DMS53 treated with DMSO at 0.1 percent for 48 hours (cell line): Measurements from ENCODE around the gene KDM7A.
A peak's percentile ranks its signal among the peaks of the same experiment; 100 is the strongest.

Experiments
- DNase-seq: peaks from one replicate; lab custom pipeline; 2025; ENCODE audit not compliant: unreplicated experiment; lab: John Stamatoyannopoulos, UW

KDM7A gene

DNA sequence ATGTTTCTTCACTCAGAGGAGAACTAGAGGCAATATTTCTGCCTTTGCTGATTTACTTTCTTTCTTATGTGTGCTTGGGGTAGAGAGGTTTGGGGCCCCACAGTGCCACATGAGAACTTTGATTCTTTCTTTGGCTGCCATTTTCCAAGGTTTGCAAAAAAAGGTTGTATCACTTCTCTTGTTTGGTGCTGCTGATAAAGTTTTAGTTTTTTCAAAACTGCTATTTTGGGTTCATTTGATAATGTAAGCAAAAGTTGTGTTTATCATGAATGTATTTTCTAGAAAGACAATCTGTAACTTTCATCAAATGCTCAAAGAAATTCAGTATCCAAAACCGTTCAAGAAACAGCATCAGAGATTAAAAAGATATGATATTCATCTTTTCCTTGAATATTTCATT lies 83.4 kb downstream of the KDM7A start:
- no peak for DNase-seq

DNA sequence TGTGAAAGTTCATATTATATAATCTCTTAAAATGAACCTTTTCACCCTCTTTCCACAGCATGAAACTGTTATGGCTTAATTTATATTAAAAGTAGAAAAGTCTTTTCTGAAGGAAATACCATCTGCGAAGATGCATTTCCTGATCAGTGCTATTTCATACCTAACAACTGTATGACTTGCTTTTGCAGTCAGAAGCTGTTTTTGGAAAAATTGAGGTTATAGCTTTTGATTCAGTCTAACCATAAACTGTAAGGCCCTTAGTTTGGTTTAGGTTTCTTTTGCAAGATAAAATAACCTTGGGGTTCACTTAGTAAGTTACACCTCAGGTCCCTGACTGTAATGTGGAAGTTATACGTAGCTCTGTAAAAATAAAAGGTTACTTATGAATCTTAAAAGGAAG lies 91.3 kb downstream of the KDM7A start:
- no peak for DNase-seq

DNA sequence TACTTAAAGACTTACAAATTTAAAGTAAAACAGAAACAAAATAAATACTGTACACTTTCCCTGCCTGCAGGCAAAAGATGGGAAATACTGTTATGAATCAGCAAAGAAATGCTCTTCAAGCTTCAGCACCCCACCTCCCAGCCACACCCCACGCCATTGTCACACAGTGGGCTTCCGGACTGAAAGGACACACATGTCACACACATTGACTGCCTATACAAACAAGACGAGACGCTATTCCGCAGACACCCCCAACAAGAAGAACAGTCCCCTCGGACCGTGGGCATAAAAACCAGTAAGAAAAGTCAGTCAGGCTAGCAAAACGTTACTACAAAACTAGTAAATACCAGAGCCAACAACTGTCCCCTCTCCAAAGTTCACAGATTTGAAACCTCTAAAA lies 91.8 kb downstream of the KDM7A start:
- no peak for DNase-seq

DNA sequence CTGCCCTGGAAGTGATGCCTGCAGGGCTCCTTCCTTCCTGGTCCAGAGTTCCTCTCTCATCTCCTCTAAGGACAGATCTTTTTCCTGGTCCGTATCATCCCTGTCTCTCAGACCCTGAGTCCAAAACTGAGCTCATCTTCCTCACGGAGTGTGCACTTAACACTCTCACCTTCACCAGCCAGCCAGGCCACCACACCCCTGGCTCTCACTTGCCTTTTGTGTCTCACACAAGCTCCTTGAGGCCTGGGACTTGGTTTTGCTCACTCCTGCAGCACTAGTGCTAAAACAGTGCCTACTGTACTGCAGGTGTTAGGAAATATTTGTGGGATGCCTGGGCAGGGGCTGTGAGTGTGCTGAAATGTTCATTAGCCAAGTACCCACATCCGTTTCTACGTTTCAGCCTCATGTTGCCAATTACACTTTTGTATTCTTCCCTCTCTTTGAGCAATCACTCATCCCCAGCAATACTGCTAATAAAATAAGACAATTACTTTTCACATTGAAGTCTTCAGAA lies 92.6 kb downstream of the KDM7A start:
- no peak for DNase-seq

DNA sequence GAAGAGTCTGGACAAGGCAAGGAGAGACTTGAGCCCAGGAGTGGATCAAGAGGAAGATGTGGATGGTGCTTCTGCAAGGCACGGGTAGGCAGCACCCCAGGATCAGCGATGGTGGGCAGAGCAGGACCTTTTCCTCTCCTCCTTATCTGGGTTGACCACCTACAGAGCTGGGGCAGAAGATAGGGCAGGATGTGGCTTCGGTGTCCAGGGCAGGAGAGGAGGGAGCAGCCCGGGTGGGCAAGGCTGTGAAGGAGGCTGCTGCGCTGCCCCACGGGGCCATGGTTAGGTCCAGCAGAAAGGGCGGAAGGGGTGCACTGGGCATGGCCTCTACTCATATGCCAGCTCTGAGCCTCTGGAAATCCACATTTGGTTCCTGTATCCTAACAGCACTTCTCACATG lies 94.0 kb downstream of the KDM7A start:
- no peak for DNase-seq

DNA sequence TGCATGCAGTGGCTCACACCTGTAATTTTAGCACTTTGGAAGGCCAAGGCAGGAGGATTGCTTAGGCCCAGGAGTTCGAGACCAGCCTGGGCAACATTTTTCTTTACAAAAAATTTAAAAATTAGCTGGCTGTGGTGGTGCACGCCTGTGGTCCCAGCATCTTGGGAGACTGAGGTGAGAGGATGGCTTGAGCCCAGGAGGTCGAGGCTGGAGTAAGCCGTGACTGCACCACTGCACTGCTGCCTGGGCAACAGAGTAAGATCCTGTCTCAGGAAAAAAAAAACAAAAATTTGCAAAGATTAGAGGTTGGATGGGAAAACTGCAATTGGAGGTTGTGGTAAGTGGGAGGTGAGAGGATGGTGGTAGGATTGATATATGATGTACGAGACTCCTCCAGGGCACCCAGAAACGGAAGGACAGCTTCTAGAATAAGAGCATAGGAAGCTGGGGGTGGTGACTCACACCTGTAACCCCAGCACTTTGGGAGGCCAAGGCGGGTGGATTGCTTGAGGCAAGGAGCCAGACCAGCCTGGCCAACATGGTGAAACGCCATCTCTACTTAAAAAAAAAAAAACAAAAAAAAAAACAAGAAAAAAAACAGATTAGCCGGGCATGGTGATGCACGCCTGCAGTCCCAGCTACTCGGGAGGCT lies 94.9 kb downstream of the KDM7A start:
- no peak for DNase-seq

DNA sequence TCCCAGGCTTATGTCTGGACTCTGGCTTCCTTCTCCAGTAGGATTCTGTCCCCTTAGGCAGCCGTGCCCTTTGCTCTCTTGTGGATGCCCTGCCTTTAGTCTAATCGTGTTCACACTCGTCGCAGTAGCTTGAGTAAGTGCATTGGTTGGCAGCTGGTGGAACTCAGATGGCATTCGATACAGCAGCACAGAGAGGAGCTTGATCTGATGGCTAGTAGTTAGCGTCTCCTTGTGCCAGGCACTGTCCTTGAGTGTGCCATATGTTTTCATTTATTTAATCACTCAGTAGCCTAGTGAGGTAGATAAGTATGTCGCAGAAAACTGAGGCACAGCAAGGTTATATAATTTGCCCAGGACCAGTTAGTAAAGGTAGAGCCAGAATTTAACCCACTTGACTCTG lies 95.9 kb downstream of the KDM7A start:
- DNase-seq = no peak

DNA sequence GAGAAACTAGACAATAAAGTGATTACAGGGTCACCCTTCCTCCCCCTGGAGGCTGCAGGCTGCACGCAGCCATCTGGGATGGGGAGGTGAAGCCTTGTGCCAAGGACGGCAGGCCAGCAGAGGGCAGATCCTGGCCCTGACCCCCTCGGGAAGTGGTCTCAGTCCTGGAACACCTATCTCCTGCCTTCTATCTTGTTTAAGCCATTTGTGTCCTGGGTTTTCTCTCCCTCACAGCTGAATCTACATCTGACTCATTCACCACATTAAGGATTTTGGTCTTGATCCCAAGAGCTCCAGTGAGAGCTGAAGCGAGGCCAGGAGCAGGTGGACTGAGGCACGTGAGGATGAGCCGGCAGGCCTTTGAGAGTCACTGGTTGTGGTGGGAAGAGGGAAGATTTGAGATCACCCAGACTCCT lies 97.7 kb downstream of the KDM7A start:
- DNase-seq = no peak

DNA sequence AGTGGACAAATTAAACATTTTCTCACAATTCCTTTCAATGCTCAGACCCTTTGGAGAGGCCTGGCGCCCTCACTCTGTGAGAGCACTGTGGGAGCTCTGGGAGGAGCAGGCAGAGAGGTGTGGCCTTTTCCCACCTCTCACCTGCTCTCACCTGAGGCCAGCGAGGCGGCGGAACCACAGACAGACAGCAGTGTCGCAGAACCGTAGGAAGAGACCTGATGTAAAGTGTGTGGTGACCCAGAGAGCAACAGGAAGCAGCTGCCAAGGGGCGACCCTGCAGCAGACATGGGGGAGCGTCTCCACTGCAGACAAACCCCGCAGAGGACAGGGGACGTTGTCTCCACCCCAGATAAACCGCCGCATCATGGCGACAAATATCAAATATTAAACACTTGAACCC lies 98.4 kb downstream of the KDM7A start:
- peak; percentile 16 for DNase-seq

DNA sequence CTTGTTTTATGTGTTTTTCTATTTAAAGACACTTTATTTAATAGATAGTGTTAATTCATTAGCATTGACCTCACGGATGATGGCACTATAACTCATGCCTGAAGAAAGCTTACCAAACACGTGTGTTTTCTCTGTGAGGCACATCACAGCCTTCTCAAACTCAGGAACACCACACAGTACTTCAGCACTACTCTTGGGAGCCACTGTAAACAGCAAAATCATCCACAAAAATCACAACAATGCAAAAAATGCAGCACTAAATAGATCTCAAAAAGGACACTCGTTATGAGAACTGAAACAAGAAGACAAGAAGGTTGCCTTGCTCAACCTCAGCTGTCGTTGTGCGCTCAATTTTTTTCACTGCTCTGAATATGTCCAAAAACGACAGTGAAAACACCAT lies 102.0 kb downstream of the KDM7A start:
- no peak for DNase-seq

DNA sequence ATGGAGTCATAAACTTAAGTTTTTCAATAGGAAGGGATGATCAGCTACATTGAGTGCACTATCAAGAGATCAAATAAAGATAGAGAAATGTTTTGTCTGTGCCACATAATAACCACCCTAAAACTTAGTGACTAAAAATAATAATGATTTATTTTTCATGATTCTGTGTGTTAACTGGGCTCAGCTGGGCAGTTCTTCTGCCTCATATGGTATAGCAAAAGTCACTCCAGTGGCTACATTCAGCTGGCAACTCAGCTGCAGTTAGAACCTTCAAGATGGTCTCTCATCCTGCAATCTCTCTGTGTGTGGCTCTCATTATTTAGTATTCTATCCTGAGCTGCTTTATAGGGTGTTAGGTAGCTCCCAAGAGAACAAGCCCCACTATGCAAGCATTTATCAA lies 106.2 kb downstream of the KDM7A start:
- DNase-seq = no peak

DNA sequence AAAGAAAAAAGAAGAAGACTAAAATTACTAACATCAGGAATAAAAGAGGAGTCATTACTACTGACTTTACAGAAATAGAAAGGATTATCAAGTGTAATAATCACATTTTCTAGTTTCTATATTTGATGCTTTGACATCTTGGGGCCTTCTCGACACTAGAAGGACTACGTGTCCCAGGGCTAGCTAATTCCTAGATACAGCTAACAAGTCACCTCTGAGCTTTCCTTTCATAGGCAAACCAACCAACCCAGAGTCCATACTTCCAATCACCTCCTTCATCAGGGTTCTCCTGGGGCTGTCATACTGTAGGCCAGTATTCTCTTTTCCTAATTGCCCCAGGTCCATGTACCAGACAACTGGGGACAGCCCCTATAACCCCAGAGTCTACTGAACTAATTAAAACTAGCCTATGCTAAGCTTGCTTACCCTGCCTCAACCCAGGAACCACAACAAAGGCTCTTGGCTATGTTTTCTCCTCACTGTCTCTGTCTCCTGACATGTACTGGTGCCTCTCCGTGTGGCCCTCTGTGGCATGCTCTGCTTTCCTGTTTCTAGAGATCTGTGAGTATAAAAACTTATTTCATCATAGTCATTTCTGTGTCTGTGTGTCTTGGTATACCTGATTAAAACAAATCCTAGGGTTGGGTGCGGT lies 107.4 kb downstream of the KDM7A start:
- no peak for DNase-seq

DNA sequence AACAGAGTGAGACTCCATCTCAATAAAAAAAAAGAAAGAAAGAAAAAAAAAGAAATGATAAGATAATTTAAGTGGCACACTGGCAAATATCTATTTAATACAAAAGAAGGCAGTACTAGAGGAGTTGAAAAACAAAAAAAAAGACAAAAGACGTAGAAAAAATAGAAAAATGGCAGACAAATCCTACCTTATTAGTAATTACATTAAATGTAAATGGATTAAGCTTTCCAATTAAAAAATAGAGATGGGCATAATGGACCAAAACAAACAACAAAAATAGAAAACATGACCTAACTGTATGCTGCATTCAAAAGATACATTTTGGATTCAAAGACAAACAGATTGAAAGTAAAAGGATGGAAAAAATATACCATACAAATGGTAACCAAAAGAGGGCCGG lies 108.8 kb downstream of the KDM7A start:
- DNase-seq = no peak

DNA sequence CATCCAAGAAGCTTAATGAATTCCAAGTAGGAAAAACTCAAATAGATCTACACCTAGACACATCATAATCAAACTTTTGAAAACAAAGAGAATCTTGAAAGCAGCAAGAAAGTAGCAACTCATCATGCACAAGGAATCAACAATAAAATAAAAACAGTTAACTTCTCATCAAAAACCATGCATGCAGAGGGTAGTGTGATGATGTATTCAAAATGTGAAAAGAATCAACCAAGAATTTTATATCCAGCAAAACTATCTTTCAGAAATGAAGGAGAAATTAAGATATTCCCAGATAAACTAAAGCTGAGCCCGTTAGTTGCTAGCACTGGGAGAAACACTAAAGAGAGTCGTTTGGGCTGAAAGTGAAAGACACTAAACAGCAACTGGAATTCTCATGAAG lies 109.7 kb downstream of the KDM7A start:
- no peak for DNase-seq

DNA sequence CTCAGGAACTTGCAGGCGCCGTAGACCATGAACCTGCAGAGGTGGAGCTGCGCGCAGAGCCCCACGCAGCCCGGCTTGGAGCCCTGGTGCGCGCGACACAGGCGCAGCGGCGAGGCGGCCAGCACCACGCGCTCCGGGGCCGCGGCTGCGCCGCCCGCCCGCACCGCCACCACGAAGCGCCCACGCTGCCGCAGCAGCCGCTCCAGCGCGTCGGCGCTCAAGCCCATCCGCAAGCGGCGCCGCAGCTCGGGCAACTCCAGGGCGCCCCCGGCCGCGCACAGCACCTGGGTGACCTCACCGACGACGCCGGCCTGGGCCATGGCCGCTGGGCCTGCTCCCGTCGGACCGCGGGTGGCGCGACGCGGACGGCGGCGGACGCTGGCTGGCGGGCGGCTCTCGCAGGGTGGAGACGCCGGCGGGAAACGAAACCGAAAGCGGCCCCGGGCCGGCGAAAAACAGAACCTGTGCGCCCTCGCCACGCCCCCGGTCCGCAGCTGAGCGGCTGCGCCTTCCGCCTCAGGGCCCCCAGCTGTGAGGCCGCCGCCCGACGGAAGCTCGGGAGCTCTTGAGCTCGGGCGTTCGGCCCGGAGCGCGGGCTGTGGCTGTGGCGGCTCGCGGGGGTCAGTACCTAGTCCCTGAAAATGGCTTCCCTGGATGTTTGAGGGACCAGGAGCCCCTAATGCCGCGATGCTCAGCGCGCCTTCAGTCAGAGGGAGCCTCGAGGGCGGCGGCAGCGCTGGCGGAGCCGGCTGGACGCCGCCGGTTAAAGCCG lies 114.1 kb downstream of the KDM7A start, which contains the start of gene PARP12:
Gene PARP12 (minus strand): TSS at position 424 of the 772 bp plus-strand sequence. CDS start 104 bp downstream, at position 320.
- DNase-seq = peak; percentile 82

DNA sequence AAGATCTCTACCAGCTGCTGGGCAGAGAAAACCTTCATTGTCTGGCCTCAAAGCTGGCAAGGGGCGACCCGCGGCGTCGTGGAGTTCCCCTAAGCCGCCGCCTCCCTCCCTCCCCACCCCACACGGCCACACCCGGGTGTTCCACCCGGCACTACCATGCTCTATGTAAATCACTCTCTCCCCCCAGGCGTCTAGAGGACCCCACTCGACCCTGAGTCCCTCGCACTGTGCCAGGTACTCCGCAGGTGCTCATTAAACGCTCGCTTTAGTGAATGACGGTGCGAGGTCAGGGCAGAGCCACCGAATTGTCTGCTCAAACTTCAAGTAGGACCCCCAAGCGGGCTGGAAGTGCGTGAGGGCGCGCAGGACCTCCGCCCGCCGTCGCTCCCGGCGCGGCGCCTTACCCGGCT lies 114.7 kb downstream of the KDM7A start:
- DNase-seq = no peak

DNA sequence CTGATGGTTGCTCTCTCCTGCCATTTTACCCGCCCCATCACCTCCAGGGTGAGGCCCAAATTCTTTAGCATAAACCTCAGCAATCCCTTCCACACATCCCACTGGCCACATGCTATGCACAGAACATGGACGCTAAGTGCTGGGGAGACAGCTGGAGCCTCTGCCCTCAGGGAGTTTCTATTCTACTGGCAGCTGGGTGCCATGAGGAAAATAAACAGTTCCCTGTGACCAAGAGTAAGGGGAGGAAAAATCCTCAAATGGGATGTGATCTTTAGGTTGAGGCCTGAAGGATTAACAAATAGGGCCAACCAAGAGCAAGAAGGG lies 115.2 kb downstream of the KDM7A start:
- DNase-seq = no peak

DNA sequence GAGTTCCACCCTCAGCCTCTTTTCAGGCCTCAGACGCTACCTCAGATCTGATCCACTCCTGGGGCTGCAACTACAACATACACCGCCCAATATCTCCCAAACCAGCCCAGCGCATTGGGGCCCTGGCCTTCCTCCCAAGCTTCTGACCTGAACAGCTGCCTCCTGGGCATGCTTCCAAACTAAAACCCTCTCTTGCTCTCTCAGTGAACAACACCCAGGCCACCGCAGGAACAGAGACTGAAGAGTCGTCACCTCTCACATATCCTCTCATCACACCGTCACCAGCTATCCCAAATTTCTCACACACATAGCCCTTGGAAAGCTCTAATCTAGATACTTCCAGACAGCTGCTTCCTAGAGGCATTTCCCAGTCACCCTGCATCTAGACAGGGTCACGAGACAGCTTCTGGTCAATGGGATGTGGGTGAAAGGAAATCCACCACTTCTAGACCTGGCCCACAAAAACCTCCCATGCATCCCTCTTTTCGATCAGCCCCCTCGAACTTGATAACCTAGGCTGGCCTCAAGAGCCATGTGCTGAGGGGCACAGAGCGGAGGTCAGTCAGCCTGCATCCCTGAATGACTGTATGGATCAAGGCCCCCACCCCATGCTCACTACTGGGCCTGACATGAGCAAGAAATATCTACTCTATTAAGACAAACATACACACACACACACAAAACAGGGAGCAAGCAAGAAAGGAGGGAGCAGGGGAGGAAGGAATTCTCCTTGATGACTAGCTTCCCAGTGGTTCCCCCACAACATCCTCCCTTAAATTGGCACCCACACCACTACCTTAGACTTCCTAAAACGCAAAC lies 115.8 kb downstream of the KDM7A start:
- DNase-seq = no peak

DNA sequence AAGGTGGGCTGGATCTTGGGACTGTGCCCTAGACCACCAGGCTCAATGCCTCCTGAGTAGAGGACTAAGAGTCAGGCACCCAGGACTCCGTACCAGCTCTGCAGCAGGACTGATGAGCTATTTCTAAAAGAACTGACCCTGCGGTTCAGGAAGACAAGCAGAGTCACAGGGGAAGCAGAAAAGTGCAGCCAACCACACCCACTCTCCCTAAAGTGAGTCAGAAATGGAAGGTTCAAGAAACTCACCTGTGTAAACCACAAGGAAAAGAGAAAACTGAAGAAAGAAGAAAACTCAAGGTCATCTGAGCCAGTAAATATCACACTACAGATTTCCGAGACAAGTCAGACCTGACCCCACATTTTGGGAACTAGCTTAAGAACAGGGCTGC lies 116.5 kb downstream of the KDM7A start:
- DNase-seq = no peak

DNA sequence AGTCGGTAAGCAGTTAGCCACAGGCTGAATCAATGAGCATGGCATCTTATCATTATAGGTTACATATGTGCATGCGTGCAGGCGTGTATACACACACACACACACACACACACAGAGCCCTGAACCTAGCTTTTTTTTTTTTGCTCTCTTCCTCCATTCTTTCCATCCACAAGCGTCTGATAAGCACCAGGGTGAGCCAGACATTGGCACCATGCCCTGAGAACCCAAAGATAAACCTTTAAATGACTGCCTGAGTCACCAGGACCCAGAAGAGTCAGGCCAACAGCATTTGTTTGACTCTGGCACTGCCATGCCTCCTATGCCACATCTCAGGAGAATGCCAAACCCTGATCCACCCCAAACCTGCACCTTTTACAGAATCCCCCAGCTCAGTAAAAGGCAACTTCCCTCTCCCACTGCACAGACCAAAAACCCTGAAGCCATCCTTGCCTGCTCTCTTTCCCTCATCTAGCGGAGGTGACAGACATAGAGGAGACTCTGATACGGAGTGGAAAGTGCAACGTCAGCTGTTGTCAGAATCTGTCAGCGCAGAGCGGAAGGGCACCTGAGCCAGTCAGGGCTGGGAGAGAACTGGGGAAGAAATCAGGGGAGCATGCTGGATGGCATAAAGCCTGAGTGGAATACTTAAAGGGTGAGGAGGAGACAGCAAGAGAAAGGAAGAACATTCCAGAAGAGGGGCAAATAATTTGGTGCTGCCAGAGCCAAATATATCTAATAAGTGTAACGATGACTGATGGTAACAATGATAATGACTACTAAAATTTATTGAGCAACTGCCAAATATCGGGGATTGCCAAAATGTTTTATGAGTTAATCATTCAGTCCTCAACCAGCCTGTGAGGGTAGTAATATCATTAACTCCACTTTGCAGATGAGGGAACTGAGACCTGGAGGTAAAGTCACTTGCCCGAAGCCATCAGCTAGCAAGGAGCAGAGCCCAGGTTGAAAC lies 117.2 kb downstream of the KDM7A start:
- peak; percentile 21 for DNase-seq
